ENCODE data around the gene INTS15.

INTS15 gene

DNA sequence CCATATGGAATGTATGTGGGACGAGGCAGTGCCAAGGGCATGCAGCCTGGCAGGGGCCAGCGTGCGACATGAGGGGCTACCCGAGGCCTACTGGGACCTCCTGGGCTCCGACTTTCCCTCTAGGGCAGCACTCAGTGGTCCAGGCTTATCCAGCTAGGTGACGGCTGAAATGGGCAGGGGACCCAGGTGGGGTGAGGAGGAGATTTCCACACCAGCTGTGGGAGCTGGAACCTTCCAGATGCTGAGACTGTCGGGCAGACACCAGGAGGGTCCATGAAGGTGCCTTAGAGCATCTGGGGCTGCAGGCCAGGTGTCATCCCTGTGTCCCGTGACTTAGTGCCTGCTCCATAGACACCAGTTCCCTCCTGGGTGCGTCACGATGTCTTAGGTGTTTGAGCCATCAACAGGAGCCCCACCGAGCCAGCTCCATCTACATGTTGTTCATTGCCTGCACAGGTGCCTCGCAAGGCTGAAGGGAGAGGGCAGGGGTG, 60.7 kb downstream of the INTS15 start:
- Histone ChIP-seq H3K36me3 (peaks cover 75% of the 10 kb centered on the region), H3K4me3 (ENCODE audit: low read depth, low read length) (no peak overlapping the region)

DNA sequence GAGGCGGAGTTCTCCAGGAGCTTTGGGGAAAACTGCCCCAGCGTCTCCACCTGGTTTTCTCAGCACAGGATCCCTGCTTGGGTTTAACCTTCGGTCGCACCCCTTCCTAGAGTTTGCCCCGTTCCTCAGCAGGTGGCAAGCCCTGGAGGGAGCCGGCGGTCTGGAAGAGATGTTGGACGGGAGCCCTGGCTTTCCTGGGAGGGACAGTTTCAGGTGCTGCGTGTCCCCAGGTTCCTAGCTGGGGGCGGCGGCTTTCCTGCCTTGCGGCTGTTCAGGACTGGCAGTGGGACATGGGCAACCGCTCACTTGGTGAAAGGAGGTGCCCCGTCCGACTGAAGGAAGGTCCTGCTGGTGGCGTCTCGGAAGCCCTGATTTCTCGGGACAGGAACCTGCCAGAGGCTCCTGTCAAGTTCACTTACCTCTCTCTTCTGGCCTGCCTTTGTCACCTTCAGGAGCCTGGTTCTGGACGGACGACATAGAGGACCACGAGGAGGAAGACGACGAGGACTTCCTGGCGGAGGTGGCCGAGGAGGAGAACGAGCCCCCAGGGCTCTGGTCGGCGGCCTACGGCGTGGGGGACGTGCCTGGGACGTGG, 62.1 kb downstream of the INTS15 start:
- Histone ChIP-seq H3K27me3 (no peaks in the 10 kb centered on the region), H3K9me3 (no peaks in the 10 kb centered on the region; the same call in 1 of the 2 replicates), H3K4me1 (no peaks in the 10 kb centered on the region), H3K36me3 (peaks cover 65% of the 10 kb centered on the region), H3K4me3 (ENCODE audit: low read depth, low read length) (no peak overlapping the region)
- no peak for DNase-seq
- TF ChIP-seq, protein P1, sequence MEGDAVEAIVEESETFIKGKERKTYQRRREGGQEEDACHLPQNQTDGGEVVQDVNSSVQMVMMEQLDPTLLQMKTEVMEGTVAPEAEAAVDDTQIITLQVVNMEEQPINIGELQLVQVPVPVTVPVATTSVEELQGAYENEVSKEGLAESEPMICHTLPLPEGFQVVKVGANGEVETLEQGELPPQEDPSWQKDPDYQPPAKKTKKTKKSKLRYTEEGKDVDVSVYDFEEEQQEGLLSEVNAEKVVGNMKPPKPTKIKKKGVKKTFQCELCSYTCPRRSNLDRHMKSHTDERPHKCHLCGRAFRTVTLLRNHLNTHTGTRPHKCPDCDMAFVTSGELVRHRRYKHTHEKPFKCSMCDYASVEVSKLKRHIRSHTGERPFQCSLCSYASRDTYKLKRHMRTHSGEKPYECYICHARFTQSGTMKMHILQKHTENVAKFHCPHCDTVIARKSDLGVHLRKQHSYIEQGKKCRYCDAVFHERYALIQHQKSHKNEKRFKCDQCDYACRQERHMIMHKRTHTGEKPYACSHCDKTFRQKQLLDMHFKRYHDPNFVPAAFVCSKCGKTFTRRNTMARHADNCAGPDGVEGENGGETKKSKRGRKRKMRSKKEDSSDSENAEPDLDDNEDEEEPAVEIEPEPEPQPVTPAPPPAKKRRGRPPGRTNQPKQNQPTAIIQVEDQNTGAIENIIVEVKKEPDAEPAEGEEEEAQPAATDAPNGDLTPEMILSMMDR (IDR thresholded peaks at IDR 0.05; ENCODE audit: low read depth, low read length), result no peak

More for the DNA sequence above, 60.7 kb downstream of the INTS15 start:
- TF ChIP-seq, protein P1 (IDR thresholded peaks at IDR 0.05; ENCODE audit: low read depth, low read length), result no peak
- no peaks in the 10 kb centered on the region for H3K27me3 ChIP-seq
- H3K4me1 ChIP-seq, result no peaks in the 10 kb centered on the region
- no peak for DNase-seq
- no peaks in the 10 kb centered on the region; the same call in 1 of the 2 replicates for H3K9me3 ChIP-seq

DNA sequence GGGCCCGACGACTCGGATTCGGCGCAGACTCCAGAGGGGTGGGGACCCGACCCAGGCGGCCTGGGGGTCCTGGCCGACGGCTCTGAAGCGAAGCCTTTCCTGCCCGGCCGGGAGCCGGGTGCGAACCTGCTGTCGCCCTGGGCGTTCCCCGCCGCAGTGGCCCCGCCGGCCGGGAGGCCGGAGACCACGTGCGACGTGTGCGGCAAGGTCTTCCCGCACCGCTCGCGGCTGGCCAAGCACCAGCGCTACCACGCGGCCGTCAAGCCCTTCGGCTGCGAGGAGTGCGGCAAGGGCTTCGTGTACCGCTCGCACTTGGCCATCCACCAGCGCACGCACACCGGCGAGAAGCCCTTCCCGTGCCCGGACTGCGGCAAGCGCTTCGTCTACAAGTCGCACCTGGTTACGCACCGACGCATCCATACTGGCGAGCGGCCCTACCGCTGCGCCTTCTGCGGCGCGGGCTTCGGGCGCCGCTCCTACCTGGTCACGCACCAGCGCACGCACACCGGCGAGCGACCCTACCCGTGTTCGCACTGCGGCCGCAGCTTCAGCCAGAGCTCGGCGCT, 62.7 kb downstream of the INTS15 start:
- TF ChIP-seq, protein P1 (IDR thresholded peaks at IDR 0.05; ENCODE audit: low read depth, low read length), result no peak
- no peak for DNase-seq
- H3K36me3 ChIP-seq, result peaks cover 59% of the 10 kb centered on the region
- H3K9me3 ChIP-seq, result no peaks in the 10 kb centered on the region; the same call in 1 of the 2 replicates
- no peaks in the 10 kb centered on the region for H3K27me3 ChIP-seq
- no peaks in the 10 kb centered on the region for H3K4me1 ChIP-seq
- H3K4me3 ChIP-seq (ENCODE audit: low read depth, low read length), result no peak overlapping the region

DNA sequence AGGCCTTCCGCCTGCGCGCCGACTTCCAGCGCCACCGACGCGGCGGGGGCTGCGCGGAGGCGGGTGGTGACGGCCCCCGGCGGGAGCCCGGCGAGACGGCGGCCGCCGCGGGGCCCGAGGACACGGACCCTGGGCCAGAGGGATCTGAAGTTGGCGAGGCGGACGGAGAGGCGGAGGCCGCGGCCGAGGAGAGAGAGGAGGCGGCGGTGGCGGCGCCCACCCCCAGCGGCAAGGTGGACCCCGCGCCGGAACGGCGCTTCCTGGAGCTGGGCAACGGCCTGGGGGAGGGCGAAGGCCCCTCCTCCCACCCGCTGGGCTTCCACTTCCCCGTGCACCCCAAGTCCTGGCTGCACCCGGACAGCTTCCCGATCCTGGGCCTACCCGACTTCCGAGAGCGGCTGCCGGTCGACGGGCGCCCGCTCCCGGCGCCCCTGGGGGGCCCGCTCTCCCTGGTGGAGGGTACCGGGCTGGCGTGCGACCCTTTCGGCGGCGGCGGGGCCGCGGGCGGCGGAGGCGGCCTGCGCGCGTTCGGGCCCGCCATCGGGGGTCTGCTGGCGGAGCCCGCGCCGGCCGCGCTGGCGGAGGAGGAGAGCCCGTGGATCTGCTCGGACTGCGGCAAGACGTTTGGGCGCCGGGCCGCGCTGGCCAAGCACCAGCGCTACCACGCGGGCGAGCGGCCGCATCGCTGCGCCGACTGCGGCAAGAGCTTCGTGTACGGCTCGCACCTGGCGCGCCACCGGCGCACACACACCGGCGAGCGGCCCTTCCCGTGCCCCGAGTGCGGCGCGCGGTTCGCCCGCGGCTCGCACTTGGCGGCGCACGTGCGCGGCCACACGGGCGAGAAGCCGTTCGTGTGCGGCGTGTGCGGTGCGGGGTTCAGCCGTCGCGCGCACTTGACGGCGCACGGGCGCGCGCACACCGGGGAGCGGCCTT, 63.5 kb downstream of the INTS15 start:
- DNase-seq, result no peak
- H3K4me3 ChIP-seq (ENCODE audit: low read depth, low read length), result no peak overlapping the region
- no peaks in the 10 kb centered on the region for H3K27me3 ChIP-seq
- H3K9me3 ChIP-seq, result no peaks in the 10 kb centered on the region; the same call in 1 of the 2 replicates
- peaks cover 54% of the 10 kb centered on the region for H3K36me3 ChIP-seq
- H3K4me1 ChIP-seq, result no peaks in the 10 kb centered on the region
- TF ChIP-seq, protein P1 (IDR thresholded peaks at IDR 0.05; ENCODE audit: low read depth, low read length), result no peak

DNA sequence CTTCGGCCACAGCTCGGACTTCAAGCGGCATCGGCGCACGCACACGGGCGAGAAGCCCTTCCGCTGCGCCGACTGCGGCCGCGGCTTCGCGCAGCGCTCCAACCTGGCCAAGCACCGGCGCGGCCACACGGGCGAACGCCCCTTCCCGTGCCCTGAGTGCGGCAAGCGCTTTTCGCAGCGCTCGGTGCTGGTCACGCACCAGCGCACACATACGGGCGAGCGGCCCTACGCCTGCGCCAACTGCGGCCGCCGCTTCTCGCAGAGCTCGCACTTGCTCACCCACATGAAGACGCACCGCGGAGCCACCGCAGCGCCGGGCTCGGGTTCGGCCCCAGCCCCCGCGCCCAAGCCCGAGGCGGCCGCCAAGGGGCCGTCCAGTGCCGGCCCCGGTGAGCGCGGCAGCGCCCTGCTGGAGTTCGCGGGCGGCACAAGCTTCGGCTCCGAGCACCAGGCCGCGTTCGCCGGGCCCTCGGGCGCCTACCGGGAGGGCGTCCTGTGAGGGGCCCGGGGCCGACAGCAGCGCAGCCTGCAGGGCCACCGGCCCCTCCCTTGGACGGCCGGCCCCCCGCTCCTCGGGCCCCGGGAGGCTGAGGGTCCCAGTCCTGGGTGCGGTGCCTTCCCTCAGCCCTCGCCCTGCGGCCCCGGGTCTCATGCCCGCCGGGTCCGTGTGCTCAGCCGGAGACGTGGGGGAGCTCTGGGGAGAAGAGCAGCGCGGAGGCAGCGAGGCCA, 64.5 kb downstream of the INTS15 start:
- DNase-seq, result no peak
- no peaks in the 10 kb centered on the region; the same call in 1 of the 2 replicates for H3K9me3 ChIP-seq
- H3K4me1 ChIP-seq, result no peaks in the 10 kb centered on the region
- H3K36me3 ChIP-seq, result peaks cover 44% of the 10 kb centered on the region
- no peaks in the 10 kb centered on the region for H3K27me3 ChIP-seq
- TF ChIP-seq, protein P1 (IDR thresholded peaks at IDR 0.05; ENCODE audit: low read depth, low read length), result no peak
- no peak overlapping the region for H3K4me3 ChIP-seq (ENCODE audit: low read depth, low read length)
